ENCODE measurements around the gene CASKIN2.

Gene CASKIN2

DNA sequence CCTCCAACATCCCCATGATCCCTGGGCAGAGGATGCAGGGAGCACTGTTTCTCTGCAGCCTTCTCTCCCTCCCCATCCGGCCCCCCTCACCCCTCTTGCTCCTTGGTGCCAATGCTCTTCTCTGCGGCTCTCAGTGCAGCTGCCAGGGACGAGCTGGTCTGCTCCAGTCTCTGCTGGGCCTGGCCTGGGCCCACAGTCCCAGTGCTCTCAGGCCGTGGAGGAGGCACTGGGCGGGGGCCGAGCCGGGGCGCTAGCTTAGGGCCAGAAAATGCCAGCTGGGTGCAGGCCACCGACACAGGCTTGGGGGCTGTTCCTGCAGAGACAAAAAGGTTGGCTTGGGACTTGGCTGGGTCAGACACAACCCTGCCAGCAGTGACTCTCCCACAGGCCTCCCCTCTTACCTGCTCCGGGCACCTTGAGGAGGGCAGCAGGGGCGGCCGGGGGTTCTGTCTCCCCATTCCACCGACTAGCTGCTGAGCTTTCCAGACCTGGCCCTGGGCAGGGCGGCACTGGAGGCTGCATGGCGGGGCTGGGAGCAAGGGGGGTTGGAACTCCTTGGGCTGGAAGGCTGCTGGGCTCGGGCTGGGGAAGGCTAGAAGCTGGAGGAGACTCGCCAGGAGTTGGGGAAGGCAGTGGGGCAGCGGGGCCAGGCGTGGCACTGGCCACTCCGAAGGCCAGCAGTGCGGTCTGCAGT, 13.8 kb downstream of the CASKIN2 start:
- no peak overlapping the region for H3K4me3 Mint-ChIP-seq
- H3K27ac Mint-ChIP-seq: no peak overlapping the region
- peaks cover 1% of the 10 kb centered on the region for H3K27me3 Mint-ChIP-seq
- no peak for ATAC-seq (ENCODE audit: low read depth)
- H3K4me1 Mint-ChIP-seq: peaks cover 5% of the 10 kb centered on the region
- no peaks in the 10 kb centered on the region for H3K9me3 Mint-ChIP-seq
- peaks cover 7% of the 10 kb centered on the region for H3K36me3 Mint-ChIP-seq
- DNase-seq (ENCODE audit: low spot score in 2 of 2): no peak

DNA sequence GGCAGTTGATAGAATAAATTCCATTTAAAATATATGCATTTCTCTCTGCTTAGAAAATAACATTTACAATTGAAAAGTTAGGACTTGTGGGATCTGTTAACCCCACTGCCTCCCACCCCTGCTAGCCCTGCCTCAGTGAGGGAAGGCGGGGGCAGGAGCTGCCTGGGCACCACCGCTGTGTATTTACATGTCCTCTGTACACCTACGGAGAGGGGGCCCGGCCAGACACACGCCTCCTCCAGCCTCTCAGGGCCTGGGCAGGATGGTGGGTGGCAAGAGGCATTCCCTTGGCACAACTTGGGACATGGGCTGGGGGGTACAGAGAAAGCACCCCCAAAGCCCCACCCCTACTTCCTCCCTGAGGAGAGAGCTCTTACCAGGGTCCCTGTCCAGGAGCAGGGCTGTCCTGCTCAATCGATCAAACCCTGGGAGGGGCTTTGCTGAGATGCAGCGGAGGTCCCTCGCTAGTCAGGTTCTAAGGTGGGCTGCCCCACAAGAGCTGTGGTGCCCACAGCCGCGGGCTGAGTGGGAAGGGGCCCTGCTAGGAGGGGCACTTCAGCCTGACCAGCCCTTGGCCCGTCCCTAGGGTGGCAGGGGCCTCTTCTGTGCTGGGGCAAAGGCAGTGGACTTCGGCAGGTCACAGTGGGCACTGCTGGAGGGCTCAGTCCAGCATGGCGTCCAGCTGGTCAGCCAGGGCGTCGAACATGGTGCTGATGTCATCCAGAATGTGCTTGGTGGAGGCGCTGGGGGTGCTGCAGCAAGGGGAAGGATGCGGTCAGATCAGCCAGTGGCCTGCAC, 14.7 kb downstream of the CASKIN2 start:
- no peak for DNase-seq (ENCODE audit: low spot score in 2 of 2)
- Mint-ChIP-seq H3K4me1 (peaks cover 5% of the 10 kb centered on the region), H3K9me3 (no peaks in the 10 kb centered on the region), H3K27me3 (no peaks in the 10 kb centered on the region), H3K4me3 (no peak overlapping the region), H3K36me3 (peaks cover 7% of the 10 kb centered on the region), H3K27ac (no peak overlapping the region)
- ATAC-seq (ENCODE audit: low read depth): no peak

DNA sequence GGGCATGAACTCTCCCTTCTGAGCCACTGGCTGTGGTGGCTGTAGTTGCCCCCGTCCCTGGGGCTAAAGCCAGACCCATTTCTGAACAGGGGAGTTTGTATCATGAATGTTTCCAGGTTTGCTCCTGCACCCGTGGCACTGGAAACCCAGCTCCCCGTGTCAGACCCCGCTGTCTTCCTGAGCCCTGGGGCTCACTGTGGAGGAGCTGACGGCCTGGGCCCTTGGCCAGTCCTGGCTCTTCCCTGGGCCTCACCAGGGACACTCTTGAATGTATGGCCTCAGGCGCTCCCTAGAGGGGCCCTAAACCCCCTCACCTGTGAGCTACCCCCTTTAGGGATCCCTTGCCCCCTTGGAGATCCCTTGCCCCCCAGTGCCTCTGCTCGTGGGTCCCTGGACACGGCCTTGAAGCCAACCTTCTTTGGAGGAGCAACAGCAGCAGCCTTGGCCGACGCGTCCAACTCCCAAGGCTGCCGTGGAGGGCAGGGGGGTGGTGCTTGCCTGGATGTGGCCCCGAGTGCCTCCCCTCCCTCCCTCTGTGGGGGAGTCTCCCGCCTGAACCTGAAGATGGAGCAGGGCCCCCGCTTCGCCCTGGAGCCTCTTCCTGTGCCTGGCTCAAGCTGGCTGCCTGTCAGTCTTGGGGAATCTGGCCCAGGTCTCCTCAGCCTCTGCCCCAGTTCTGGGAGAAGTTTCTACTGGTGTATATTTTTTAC, 15.9 kb downstream of the CASKIN2 start:
- DNase-seq (ENCODE audit: low spot score in 2 of 2) (no peak), ATAC-seq (ENCODE audit: low read depth) (no peak)
- H3K27me3 Mint-ChIP-seq: no peaks in the 10 kb centered on the region
- no peak overlapping the region for H3K4me3 Mint-ChIP-seq
- no peaks in the 10 kb centered on the region for H3K9me3 Mint-ChIP-seq
- H3K27ac Mint-ChIP-seq: no peak overlapping the region
- peaks cover 4% of the 10 kb centered on the region for H3K4me1 Mint-ChIP-seq
- H3K36me3 Mint-ChIP-seq: peaks cover 8% of the 10 kb centered on the region

DNA sequence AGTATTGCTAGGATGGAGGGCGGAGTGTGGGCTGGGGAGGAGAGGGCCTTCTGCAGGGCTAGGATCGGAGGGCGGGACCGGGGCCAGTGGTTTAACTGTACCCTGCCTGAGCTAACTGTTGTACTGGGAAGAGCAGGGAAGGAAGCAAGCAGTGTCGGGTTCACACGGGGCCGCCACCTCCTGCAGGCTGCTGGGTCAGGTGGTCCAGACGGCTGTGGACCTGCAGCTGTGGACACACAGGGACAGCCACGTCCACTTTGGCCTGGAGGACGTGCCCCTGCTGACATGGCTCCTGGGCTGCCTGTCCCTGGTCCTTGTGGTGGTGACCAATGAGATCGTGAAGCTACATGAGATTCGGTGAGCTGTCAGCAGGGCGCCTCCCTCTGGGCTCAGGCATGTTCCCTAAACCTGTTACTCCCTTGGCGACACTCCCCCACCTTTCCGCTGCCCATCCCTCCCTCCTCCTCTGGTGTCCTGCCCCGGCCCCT, 16.6 kb downstream of the CASKIN2 start:
- Mint-ChIP-seq H3K4me3 (no peak overlapping the region), H3K9me3 (no peaks in the 10 kb centered on the region), H3K4me1 (no peaks in the 10 kb centered on the region), H3K27me3 (no peaks in the 10 kb centered on the region), H3K36me3 (peaks cover 10% of the 10 kb centered on the region), H3K27ac (no peak overlapping the region)
- no peak for ATAC-seq (ENCODE audit: low read depth)
- no peak for DNase-seq (ENCODE audit: low spot score in 2 of 2)

DNA sequence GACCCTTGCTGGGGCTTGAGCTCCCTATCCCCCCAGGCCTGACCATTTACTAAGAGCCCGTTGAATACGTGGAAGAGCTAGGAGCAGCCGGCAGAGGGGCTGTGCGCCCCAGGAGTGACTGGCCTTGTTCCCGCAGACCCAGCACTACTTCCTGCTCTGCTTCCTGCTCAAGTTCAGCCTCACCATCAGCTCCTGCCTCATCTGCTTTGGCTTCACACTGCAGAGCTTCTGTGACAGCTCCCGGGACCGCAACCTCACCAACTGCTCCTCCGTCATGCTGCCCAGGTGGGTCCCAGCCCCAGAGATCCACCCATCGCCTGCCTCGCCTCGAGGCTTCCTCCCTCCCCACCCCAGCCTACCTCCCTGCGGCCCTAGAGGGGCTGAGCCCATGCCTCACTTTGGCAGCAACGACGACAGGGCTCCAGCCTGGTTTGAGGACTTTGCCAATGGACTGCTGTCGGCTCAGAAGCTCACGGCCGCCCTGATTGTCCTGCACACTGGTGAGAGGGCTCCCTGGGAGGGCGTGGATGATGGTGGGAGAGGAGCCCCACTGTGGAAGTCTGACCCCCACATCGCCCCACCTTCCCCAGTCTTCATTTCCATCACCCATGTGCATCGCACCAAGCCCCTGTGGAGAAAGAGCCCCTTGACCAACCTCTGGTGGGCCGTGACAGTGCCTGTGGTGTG, 17.2 kb downstream of the CASKIN2 start:
- H3K4me3 Mint-ChIP-seq: no peak overlapping the region
- H3K27me3 Mint-ChIP-seq: no peaks in the 10 kb centered on the region
- H3K27ac Mint-ChIP-seq: no peak overlapping the region
- H3K4me1 Mint-ChIP-seq: no peaks in the 10 kb centered on the region
- no peak for DNase-seq (ENCODE audit: low spot score in 2 of 2)
- peaks cover 10% of the 10 kb centered on the region for H3K36me3 Mint-ChIP-seq
- no peaks in the 10 kb centered on the region for H3K9me3 Mint-ChIP-seq
- ATAC-seq (ENCODE audit: low read depth): no peak

DNA sequence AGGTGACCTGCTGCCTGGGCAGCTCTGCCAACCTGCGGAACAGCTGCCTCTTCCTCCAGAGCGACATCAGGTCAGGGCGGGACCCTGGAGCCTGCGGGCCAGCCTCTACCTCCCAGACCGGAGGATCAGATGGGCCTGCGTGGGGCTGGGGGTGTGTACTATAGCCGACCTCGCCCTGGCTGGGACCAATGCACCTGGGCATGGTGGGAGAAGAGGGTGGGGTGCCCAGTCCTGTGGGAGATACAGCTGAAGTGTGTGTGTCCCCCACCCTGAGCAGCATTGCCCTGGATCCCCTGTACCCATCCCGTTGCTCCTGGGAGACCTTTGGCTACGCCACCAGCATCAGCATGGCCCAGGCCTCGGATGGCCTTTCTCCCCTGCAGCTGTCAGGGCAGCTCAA, 19.3 kb downstream of the CASKIN2 start:
- H3K4me1 Mint-ChIP-seq: no peaks in the 10 kb centered on the region
- no peak overlapping the region for H3K27ac Mint-ChIP-seq
- DNase-seq (ENCODE audit: low spot score in 2 of 2): no peak
- no peak for ATAC-seq (ENCODE audit: low read depth)
- H3K27me3 Mint-ChIP-seq: no peaks in the 10 kb centered on the region
- no peak overlapping the region for H3K4me3 Mint-ChIP-seq
- H3K9me3 Mint-ChIP-seq: no peaks in the 10 kb centered on the region
- H3K36me3 Mint-ChIP-seq: peaks cover 17% of the 10 kb centered on the region

DNA sequence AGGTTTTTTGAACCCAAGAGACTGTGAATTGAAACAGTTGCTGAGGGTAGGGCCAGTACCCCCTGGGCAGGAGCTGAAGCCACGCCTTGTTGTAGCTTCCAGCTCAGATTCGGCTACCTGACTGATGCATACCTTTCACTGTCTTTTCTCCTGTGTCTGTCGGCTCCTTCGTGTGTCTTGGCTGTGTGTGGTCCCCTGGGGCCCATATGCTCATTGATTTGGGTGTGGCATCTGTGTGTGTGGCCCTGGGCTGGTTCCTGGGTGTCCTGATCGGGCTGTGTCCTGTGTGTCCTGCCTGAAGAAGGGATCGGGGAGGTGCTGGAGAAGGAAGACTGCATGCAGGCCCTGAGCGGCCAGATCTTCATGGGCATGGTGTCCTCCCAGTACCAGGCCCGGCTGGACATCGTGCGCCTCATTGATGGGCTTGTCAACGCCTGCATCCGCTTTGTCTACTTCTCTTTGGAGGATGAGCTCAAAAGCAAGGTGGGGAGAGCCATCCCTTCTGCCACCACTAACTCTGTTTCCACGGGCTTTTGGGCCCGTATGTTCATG, 20.9 kb downstream of the CASKIN2 start:
- Mint-ChIP-seq H3K27ac (no peak overlapping the region), H3K9me3 (no peaks in the 10 kb centered on the region), H3K27me3 (no peaks in the 10 kb centered on the region)

DNA sequence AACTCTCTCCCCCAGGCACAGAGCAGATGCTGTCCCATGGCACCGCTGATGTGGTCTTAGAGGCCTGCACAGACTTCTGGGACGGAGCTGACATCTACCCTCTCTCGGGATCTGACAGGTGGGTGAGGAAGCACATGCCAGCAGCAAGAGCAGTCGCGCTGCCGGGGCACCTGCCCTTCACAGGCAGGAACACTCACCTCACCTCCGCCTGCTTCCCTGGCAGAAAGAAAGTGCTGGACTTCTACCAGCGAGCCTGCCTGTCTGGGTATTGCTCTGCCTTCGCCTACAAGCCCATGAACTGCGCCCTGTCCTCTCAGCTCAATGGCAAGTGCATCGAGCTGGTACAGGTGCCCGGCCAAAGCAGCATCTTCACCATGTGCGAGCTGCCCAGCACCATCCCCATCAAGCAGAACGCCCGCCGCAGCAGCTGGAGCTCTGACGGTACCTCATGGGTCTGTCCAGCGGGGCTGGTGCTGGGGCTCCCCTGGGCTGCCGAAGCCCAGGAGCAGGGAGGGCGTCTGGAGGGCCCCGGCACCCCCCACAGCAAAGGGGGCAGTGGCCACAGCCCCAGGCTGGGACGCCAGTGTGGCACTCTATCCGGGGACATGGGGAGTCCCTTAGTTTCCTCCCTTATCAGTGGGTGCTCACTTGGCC, 21.7 kb downstream of the CASKIN2 start:
- DNase-seq (ENCODE audit: low spot score in 2 of 2) (no peak), ATAC-seq (ENCODE audit: low read depth) (no peak)
- no peak overlapping the region for H3K27ac Mint-ChIP-seq
- no peaks in the 10 kb centered on the region for H3K9me3 Mint-ChIP-seq
- no peaks in the 10 kb centered on the region for H3K4me1 Mint-ChIP-seq
- H3K27me3 Mint-ChIP-seq: no peaks in the 10 kb centered on the region
- H3K4me3 Mint-ChIP-seq: no peak overlapping the region
- peaks cover 15% of the 10 kb centered on the region for H3K36me3 Mint-ChIP-seq

More for the DNA sequence above, 20.9 kb downstream of the CASKIN2 start:
- peaks cover 15% of the 10 kb centered on the region for H3K36me3 Mint-ChIP-seq
- H3K4me3 Mint-ChIP-seq: no peak overlapping the region
- DNase-seq (ENCODE audit: low spot score in 2 of 2): no peak
- no peaks in the 10 kb centered on the region for H3K4me1 Mint-ChIP-seq
- no peak for ATAC-seq (ENCODE audit: low read depth)

DNA sequence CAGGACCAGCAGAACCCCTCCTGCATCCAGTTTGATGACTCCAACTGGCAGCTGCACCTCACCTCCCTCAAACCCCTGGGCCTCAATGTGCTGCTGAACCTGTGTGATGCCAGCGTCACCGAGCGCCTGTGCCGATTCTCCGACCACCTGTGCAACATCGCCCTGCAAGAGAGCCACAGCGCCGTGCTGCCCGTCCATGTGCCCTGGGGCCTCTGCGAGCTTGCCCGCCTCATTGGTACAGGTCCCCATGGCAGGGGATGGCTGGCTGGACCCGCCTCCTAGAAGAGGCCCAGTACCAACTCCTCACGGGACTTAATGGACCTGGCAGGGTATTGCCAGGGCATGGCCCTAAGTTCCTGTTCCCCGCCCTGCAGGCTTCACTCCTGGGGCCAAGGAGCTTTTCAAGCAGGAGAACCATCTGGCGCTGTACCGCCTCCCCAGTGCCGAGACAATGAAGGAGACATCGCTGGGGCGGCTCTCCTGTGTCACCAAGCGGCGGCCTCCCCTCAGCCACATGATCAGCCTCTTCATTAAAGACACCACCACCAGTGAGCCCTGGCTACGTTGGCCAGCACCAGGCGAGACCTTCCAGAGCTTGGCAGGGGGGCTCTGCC, 22.7 kb downstream of the CASKIN2 start:
- ATAC-seq (ENCODE audit: low read depth) (no peak), DNase-seq (ENCODE audit: low spot score in 2 of 2) (no peak)
- Mint-ChIP-seq H3K36me3 (peaks cover 15% of the 10 kb centered on the region), H3K9me3 (no peaks in the 10 kb centered on the region), H3K27me3 (no peaks in the 10 kb centered on the region), H3K4me1 (peaks cover 2% of the 10 kb centered on the region), H3K27ac (no peak overlapping the region), H3K4me3 (no peak overlapping the region)

DNA sequence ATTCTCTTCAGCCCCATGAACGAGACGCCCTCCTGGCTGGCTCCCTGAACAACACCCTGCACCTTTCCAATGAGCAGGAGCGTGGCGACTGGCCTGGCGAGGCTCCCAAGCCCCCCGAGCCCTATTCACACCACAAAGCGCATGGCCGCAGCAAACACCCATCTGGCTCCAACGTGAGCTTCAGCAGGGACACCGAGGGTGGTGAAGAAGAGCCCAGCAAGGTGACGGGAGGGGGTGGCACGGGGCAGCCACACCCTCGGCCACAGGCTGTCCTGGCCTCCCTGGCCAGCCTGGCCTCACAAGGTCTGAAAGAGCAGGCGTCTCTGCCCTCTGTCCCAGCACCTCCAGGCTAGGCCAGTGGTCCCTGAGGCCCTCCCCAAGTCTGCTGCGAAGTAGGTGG, 23.7 kb downstream of the CASKIN2 start:
- no peak for ATAC-seq (ENCODE audit: low read depth)

DNA sequence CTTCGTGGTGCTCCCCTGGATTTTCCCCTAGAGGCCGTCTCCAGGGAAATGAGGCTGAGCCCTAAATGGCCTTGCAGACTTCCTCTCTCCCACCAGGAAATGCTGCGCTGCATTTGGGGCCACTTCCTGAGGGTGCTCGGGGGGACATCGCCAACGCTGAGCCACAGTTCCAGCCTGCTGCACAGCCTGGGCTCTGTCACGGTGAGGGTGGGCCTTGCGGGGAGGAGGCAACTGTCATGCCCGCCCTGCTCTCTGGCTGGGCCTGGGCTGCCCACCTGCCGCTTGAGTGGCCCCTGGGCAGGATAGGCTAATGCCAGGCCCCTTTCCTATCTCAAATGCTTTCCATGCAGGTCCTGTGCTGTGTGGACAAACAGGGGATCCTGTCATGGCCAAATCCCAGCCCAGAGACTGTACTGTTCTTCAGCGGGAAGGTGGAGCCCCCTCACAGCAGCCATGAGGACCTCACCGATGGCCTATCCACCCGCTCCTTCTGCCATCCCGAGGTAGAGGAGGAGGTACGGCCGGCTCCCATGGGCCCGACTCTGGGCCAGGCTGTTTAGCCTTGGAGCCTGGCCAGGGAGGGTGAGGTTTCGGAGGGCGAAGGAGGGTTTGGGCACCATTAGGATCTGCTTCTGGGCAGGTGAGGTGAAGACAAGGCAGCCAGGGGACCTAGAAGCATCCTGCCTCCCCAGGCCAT, 24.2 kb downstream of the CASKIN2 start:
- Mint-ChIP-seq H3K27ac (no peak overlapping the region), H3K4me3 (no peak overlapping the region), H3K27me3 (no peaks in the 10 kb centered on the region), H3K9me3 (no peaks in the 10 kb centered on the region), H3K4me1 (peaks cover 16% of the 10 kb centered on the region), H3K36me3 (peaks cover 12% of the 10 kb centered on the region)
- ATAC-seq (ENCODE audit: low read depth) (no peak), DNase-seq (ENCODE audit: low spot score in 2 of 2) (no peak)

More for the DNA sequence above, 23.7 kb downstream of the CASKIN2 start:
- H3K4me3 Mint-ChIP-seq: no peak overlapping the region
- H3K4me1 Mint-ChIP-seq: peaks cover 12% of the 10 kb centered on the region
- H3K9me3 Mint-ChIP-seq: no peaks in the 10 kb centered on the region
- no peaks in the 10 kb centered on the region for H3K27me3 Mint-ChIP-seq
- no peak for DNase-seq (ENCODE audit: low spot score in 2 of 2)
- no peak overlapping the region for H3K27ac Mint-ChIP-seq
- peaks cover 11% of the 10 kb centered on the region for H3K36me3 Mint-ChIP-seq

DNA sequence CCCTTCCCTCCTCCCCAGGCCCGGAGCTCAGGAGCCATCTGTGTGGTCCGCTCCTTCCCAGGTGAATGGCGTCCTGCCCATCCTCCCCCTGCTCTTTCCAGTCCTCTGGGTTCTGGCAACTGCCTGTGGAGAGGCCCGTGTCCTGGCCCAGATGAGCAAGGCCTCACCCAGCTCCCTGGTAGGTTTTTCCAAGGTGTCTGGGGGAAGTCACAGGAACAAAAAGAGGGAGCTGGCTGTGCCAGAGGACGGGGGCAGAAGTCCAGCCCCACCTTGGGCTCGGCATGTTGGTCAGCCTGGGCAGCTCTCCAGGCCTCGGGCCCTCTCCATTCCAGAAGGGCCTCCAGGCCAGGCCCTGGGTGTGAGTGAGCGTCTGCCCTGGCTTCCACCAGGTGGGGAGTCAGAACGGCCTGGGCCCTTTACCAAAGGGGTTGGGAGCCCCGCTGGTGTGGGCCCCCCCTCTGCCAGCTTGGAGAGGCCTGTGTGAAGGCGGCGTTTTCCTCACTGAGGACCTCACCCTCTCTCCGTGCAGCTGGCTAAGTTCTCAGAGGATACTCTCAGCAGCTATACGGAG, 25.1 kb downstream of the CASKIN2 start:
- Mint-ChIP-seq H3K36me3 (peaks cover 12% of the 10 kb centered on the region), H3K4me1 (peaks cover 17% of the 10 kb centered on the region), H3K27ac (no peak overlapping the region), H3K9me3 (no peaks in the 10 kb centered on the region), H3K27me3 (no peaks in the 10 kb centered on the region), H3K4me3 (no peak overlapping the region)
- DNase-seq (ENCODE audit: low spot score in 2 of 2) (no peak), ATAC-seq (ENCODE audit: low read depth) (no peak)

Data from memory B cell (primary cell).